PFSK-1 (cell line): ENCODE results near the gene MYLIP.

Source experiments
- FOXP2 ChIP-seq: optimal IDR thresholded peaks from 2 replicates; pipeline ENCODE3; 2011; ENCODE audit warnings: borderline replicate concordance, control low read depth, inconsistent platforms; ENCODE audit not compliant: insufficient read depth; ENCODE audit errors: extremely low read length, extremely low read depth
- POLR2AphosphoS5 ChIP-seq: IDR thresholded peaks from 2 replicates; pipeline ENCODE4 v1.6.1; 2012; ENCODE audit warnings: low read depth, mild to moderate bottlenecking, control low read depth, low read length, moderate library complexity
- TF ChIP-seq, protein P1 (sequence below), 2 experiments: IDR thresholded peaks; 2 replicates each; pipeline versions ENCODE4 v1.6.1 to v1.8.0; 2011 to 2012; ENCODE audit warnings: low read depth in 2 of 2, low read length in 2 of 2, control low read depth in 1 of 2, inconsistent platforms in 1 of 2, mild to moderate bottlenecking in 1 of 2, moderate library complexity in 1 of 2; ENCODE audit not compliant: insufficient read depth in 1 of 2

DNA sequence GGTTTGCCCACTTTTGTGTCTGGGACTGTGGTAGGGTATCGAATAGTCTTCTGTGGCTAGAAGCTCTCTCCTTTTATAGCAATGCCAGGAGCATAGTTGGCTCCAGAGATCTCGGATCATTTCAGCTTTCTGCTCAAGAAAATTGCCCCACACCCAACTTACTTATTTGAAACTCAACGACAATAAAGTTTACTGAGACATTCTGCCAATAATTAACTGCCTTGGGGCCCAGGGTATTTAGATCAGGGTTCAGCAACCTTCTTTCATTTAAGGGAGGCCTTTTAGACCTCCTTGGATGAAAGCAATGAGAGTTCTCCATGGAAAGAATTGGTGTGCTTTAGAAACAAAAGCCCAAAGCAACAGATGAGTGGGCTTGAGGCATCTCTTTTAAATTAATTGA lies 55.7 kb downstream of the MYLIP start:
- TF ChIP-seq FOXP2 (no peak), POLR2AphosphoS5 (no peak)
- TF ChIP-seq, protein P1, sequence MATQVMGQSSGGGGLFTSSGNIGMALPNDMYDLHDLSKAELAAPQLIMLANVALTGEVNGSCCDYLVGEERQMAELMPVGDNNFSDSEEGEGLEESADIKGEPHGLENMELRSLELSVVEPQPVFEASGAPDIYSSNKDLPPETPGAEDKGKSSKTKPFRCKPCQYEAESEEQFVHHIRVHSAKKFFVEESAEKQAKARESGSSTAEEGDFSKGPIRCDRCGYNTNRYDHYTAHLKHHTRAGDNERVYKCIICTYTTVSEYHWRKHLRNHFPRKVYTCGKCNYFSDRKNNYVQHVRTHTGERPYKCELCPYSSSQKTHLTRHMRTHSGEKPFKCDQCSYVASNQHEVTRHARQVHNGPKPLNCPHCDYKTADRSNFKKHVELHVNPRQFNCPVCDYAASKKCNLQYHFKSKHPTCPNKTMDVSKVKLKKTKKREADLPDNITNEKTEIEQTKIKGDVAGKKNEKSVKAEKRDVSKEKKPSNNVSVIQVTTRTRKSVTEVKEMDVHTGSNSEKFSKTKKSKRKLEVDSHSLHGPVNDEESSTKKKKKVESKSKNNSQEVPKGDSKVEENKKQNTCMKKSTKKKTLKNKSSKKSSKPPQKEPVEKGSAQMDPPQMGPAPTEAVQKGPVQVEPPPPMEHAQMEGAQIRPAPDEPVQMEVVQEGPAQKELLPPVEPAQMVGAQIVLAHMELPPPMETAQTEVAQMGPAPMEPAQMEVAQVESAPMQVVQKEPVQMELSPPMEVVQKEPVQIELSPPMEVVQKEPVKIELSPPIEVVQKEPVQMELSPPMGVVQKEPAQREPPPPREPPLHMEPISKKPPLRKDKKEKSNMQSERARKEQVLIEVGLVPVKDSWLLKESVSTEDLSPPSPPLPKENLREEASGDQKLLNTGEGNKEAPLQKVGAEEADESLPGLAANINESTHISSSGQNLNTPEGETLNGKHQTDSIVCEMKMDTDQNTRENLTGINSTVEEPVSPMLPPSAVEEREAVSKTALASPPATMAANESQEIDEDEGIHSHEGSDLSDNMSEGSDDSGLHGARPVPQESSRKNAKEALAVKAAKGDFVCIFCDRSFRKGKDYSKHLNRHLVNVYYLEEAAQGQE (IDR thresholded peaks at IDR 0.05; ENCODE audit: insufficient read depth in 1 of 2, low read depth in 2 of 2, low read length in 2 of 2), result no peak
